ENCODE data around the gene GARNL3. TPM values are rescaled to one million over a fixed set of nuclear protein-coding genes. Genes with fewer than 3 reads are reported as not detected.

Gene GARNL3
- total RNA-seq, 1 experiment from 2014 or later, result 11.5 TPM

GRCh38 chr9:127386981-127387380, 122.4 kb downstream of the GARNL3 start:
- Histone ChIP-seq H3K27ac (ENCODE audit: low read length) (peak overlapping the region; percentile 77), H3K36me3 (ENCODE audit: control insufficient read depth, insufficient read depth, low read length) (no peaks in the 10 kb centered on the region), H3K4me3 (ENCODE audit: low read depth in 2 of 2, low read length in 2 of 2) (no peak overlapping the region), H3K27me3 (ENCODE audit: control insufficient read depth, insufficient read depth, low read length) (no peaks in the 10 kb centered on the region), H3K4me1 (ENCODE audit: control insufficient read depth, insufficient read depth, low read length) (peaks cover 36% of the 10 kb centered on the region), H3K9me3 (ENCODE audit: control insufficient read depth, insufficient read depth, low read depth, low read length) (no peaks in the 10 kb centered on the region)
- intact Hi-C loops (cut with micrococcal nuclease; ENCODE audit: unreplicated experiment) (no loop called here), in situ Hi-C loops (cut with HindIII; ENCODE audit: low pct_unique_long_range_greater_than_20kb, low sequenced_read_pairs) (no loop called here)
- POLR2A ChIA-PET, result no interaction called here
- CTCF ChIA-PET, result no interaction called here
- no TSS peak for BruUV-seq (replicated peaks)
- TF ChIP-seq SIN3A (IDR thresholded peaks at IDR 0.05; ENCODE audit: borderline replicate concordance, insufficient read depth, low read depth, low read length) (no peak), POLR2AphosphoS5 (IDR thresholded peaks at IDR 0.05; ENCODE audit: low read depth, low read length) (no peak), REST (IDR thresholded peaks at IDR 0.05; ENCODE audit: insufficient read depth in 1 of 2, low read depth in 2 of 2, low read length in 1 of 2) (no peak), TCF7L2 (IDR thresholded peaks at IDR 0.05; ENCODE audit: low read depth, low read length) (no peak), CTCF (IDR thresholded peaks at IDR 0.05) (no peak)
- DNase-seq (ENCODE audit: low read depth, low spot score), result no peak
- ATAC-seq, result no peak

GRCh38 chr9:127388037-127388855, 123.7 kb downstream of the GARNL3 start:
- ChIA-PET POLR2A (interaction anchor here (0.6 kb wide), 1 partner anchor 9 kb away, joined by 5 read pairs; no protein-coding TSS in a partner anchor), CTCF (interaction anchor here (0.7 kb wide), 1 partner anchor 124 kb away, joined by 12 read pairs; the partner anchor contains the start of gene GARNL3)
- in situ Hi-C loops (cut with HindIII; ENCODE audit: low pct_unique_long_range_greater_than_20kb, low sequenced_read_pairs) (no loop called here), intact Hi-C loops (cut with micrococcal nuclease; ENCODE audit: unreplicated experiment) (no loop called here)
- H3K4me3 ChIP-seq (ENCODE audit: low read depth in 2 of 2, low read length in 2 of 2), result no peak overlapping the region
- H3K27me3 ChIP-seq (ENCODE audit: control insufficient read depth, insufficient read depth, low read length), result no peaks in the 10 kb centered on the region
- H3K9me3 ChIP-seq (ENCODE audit: control insufficient read depth, insufficient read depth, low read depth, low read length), result no peaks in the 10 kb centered on the region
- H3K36me3 ChIP-seq (ENCODE audit: control insufficient read depth, insufficient read depth, low read length), result no peaks in the 10 kb centered on the region
- peak; percentile 100 for TF ChIP-seq TCF7L2 (IDR thresholded peaks at IDR 0.05; ENCODE audit: low read depth, low read length)
- no peak for TF ChIP-seq SIN3A (IDR thresholded peaks at IDR 0.05; ENCODE audit: borderline replicate concordance, insufficient read depth, low read depth, low read length)
- 0 out of 4 replicates have a peak, but pooled peaks of 1 of the 2 experiments have one; percentile 26 for TF ChIP-seq REST (IDR thresholded peaks at IDR 0.05; ENCODE audit: insufficient read depth in 1 of 2, low read depth in 2 of 2, low read length in 1 of 2)
- TF ChIP-seq CTCF (IDR thresholded peaks at IDR 0.05), result no peak
- TF ChIP-seq POLR2AphosphoS5 (IDR thresholded peaks at IDR 0.05; ENCODE audit: low read depth, low read length), result peak; percentile 66; the same call in 1 of the 2 replicates
- H3K27ac ChIP-seq (ENCODE audit: low read length), result peak overlapping the region; percentile 93
- peaks cover 36% of the 10 kb centered on the region for H3K4me1 ChIP-seq (ENCODE audit: control insufficient read depth, insufficient read depth, low read length)
- peak; percentile 53 for DNase-seq (ENCODE audit: low read depth, low spot score)
- no TSS peak for BruUV-seq (replicated peaks)
- ATAC-seq, result peak; percentile 95
